Mesendoderm (in vitro differentiated cells): ENCODE data around the gene TRMT61A.

Source experiments
- DNase-seq: peaks from one replicate; pipeline ENCODE4 v3.0.0; 2013
- H2AK5ac ChIP-seq: 2 replicates; pipeline ENCODE4 v1.6.1; 2013; ENCODE audit warnings: low read length, inconsistent platforms
- H2BK120ac ChIP-seq: 2 replicates; pipeline ENCODE4 v1.6.1; 2013; ENCODE audit warnings: low read depth, mild to moderate bottlenecking, low read length, moderate library complexity, mixed read lengths
- H2BK15ac ChIP-seq: replicated peaks from 2 replicates; pipeline ENCODE4 v1.6.1; 2013; ENCODE audit warnings: low read depth, mild to moderate bottlenecking, moderate library complexity
- H2BK5ac ChIP-seq: 2 replicates; pipeline ENCODE4 v1.6.1; 2013; ENCODE audit warnings: low read length, inconsistent platforms
- H3K18ac ChIP-seq: 2 replicates; pipeline ENCODE4 v1.6.1; 2013; ENCODE audit warnings: mild to moderate bottlenecking, low read length, mixed read lengths
- H3K23ac ChIP-seq: one replicate; pipeline ENCODE4 v1.6.1; 2013; ENCODE audit warnings: low read length
- H3K27ac ChIP-seq: 2 replicates; pipeline ENCODE4 v1.5.1; 2013; ENCODE audit warnings: low read depth, mild to moderate bottlenecking, inconsistent platforms, low read length, moderate library complexity
- H3K27me3 ChIP-seq: 2 replicates; pipeline ENCODE4 v1.6.1; 2013; ENCODE audit warnings: low read length, control low read depth, mild to moderate bottlenecking, inconsistent platforms; ENCODE audit not compliant: insufficient read depth, poor library complexity
- H3K36me3 ChIP-seq: 2 replicates; pipeline ENCODE4 v1.6.1; 2013; ENCODE audit warnings: low read length, inconsistent platforms; ENCODE audit not compliant: control insufficient read depth, insufficient read depth
- H3K4ac ChIP-seq: one replicate; pipeline ENCODE4 v1.6.1; 2013; ENCODE audit warnings: low read depth, mild to moderate bottlenecking, low read length, moderate library complexity
- H3K4me1 ChIP-seq: 2 replicates; pipeline ENCODE4 v1.6.1; 2013; ENCODE audit warnings: low read depth, low read length, inconsistent platforms; ENCODE audit not compliant: control insufficient read depth
- H3K4me2 ChIP-seq: 2 replicates; pipeline ENCODE4 v1.6.1; 2013; ENCODE audit warnings: low read length
- H3K4me3 ChIP-seq: 2 replicates; pipeline ENCODE4 v1.5.1; 2013; ENCODE audit warnings: mild to moderate bottlenecking, low read length
- H3K56ac ChIP-seq: one replicate; pipeline ENCODE4 v1.6.1; 2013; ENCODE audit warnings: low read length
- H3K79me1 ChIP-seq: 2 replicates; pipeline ENCODE4 v1.6.1; 2013; ENCODE audit warnings: low read length, inconsistent platforms
- H3K79me2 ChIP-seq: 2 replicates; pipeline ENCODE4 v1.6.1; 2013; ENCODE audit warnings: mild to moderate bottlenecking, low read length; ENCODE audit not compliant: control insufficient read depth, insufficient read depth
- H3K9ac ChIP-seq: 2 replicates; pipeline ENCODE4 v1.6.1; 2013; ENCODE audit warnings: low read length, inconsistent platforms
- H4K5ac ChIP-seq: one replicate; pipeline ENCODE4 v1.6.1; 2013; ENCODE audit warnings: low read length
- H4K8ac ChIP-seq: one replicate; pipeline ENCODE4 v1.6.1; 2013; ENCODE audit warnings: low read depth, mild to moderate bottlenecking, control low read depth, low read length, moderate library complexity
- WGBS: extraction: QIAGEN DNeasy Blood & Tissue Kit; methylation state at CpG from one replicate; pipeline ENCODE4 v1.1.7; 2013; ENCODE audit warnings: low lambda C conversion rate, missing lambda C conversion rate; ENCODE audit not compliant: insufficient coverage; ENCODE audit errors: extremely low coverage; 5-methylcytosine and 5-hydroxymethylcytosine counted together

The TRMT61A gene

GRCh38 chr14:103543721-103544387 is 14.9 kb downstream of the TRMT61A start:
- no peak overlapping the region for H3K18ac ChIP-seq
- no peak for DNase-seq
- no peak overlapping the region for H3K4me3 ChIP-seq
- H3K4me2 ChIP-seq = no peak overlapping the region
- no peak overlapping the region for H4K8ac ChIP-seq
- H3K4me1 ChIP-seq = peaks cover 7% of the 10 kb centered on the region
- no peak overlapping the region for H3K23ac ChIP-seq
- H3K36me3 ChIP-seq = no peaks in the 10 kb centered on the region
- WGBS = no CpG with 5 or more reads among the region's 19 CpGs
- H2BK120ac ChIP-seq = no peak overlapping the region
- H3K79me1 ChIP-seq = no peaks in the 10 kb centered on the region
- H3K27ac ChIP-seq = no peak overlapping the region
- no peaks in the 10 kb centered on the region for H3K79me2 ChIP-seq
- no peak overlapping the region for H2BK5ac ChIP-seq
- peak overlapping the region; percentile 18 for H3K56ac ChIP-seq
- no peaks in the 10 kb centered on the region for H3K27me3 ChIP-seq
- no peak overlapping the region for H2AK5ac ChIP-seq
- no peak overlapping the region for H4K5ac ChIP-seq
- H3K9ac ChIP-seq = no peak overlapping the region
- H3K4ac ChIP-seq = no peak overlapping the region
- no peak overlapping the region for H2BK15ac ChIP-seq

GRCh38 chr14:103544388-103545218 is 15.6 kb downstream of the TRMT61A start:
- Histone ChIP-seq H2AK5ac (no peak overlapping the region), H3K79me1 (no peaks in the 10 kb centered on the region), H2BK15ac (no peak overlapping the region), H3K27me3 (no peaks in the 10 kb centered on the region), H4K8ac (no peak overlapping the region), H3K4ac (no peak overlapping the region), H3K79me2 (no peaks in the 10 kb centered on the region), H3K18ac (no peak overlapping the region), H4K5ac (no peak overlapping the region), H2BK5ac (no peak overlapping the region), H2BK120ac (no peak overlapping the region), H3K4me2 (no peak overlapping the region), H3K9ac (no peak overlapping the region), H3K23ac (no peak overlapping the region), H3K4me1 (peaks cover 7% of the 10 kb centered on the region), H3K27ac (no peak overlapping the region), H3K36me3 (no peaks in the 10 kb centered on the region), H3K4me3 (no peak overlapping the region), H3K56ac (no peak overlapping the region)
- DNase-seq = no peak
- WGBS = no CpG with 5 or more reads among the region's 35 CpGs

- H3K56ac ChIP-seq = no peak overlapping the region
- H4K5ac ChIP-seq = no peak overlapping the region
- no peak overlapping the region for H2BK15ac ChIP-seq
- H3K36me3 ChIP-seq = no peaks in the 10 kb centered on the region
- no peaks in the 10 kb centered on the region for H3K79me2 ChIP-seq
- no peaks in the 10 kb centered on the region for H3K27me3 ChIP-seq
- no peak overlapping the region for H3K4me2 ChIP-seq
- H2BK120ac ChIP-seq = no peak overlapping the region
- DNase-seq = no peak
- no peak overlapping the region for H3K18ac ChIP-seq
- H3K4me3 ChIP-seq = no peak overlapping the region
- H3K27ac ChIP-seq = no peak overlapping the region
- H2BK5ac ChIP-seq = no peak overlapping the region
- no peak overlapping the region for H3K9ac ChIP-seq
- peaks cover 7% of the 10 kb centered on the region for H3K4me1 ChIP-seq
- no CpG with 5 or more reads among the region's 29 CpGs for whole genome bisulfite sequencing
- no peak overlapping the region for H4K8ac ChIP-seq
- H2AK5ac ChIP-seq = no peak overlapping the region
- H3K4ac ChIP-seq = no peak overlapping the region
- H3K23ac ChIP-seq = no peak overlapping the region
- H3K79me1 ChIP-seq = no peaks in the 10 kb centered on the region
These were observed 16.4 kb downstream of the TRMT61A start for GRCh38 chr14:103545219-103545914.

GRCh38 chr14:103545915-103546651 is 17.1 kb downstream of the TRMT61A start:
- no peak overlapping the region for H2AK5ac ChIP-seq
- peaks cover 7% of the 10 kb centered on the region for H3K4me1 ChIP-seq
- H4K8ac ChIP-seq = no peak overlapping the region
- no peak overlapping the region for H3K23ac ChIP-seq
- no peaks in the 10 kb centered on the region for H3K27me3 ChIP-seq
- no peak overlapping the region for H3K4me3 ChIP-seq
- H3K18ac ChIP-seq = no peak overlapping the region
- H2BK5ac ChIP-seq = no peak overlapping the region
- H3K79me1 ChIP-seq = no peaks in the 10 kb centered on the region
- no peak overlapping the region for H4K5ac ChIP-seq
- H3K9ac ChIP-seq = no peak overlapping the region
- no peak overlapping the region for H3K27ac ChIP-seq
- no peak overlapping the region for H3K4me2 ChIP-seq
- H2BK120ac ChIP-seq = no peak overlapping the region
- H2BK15ac ChIP-seq = no peak overlapping the region
- H3K4ac ChIP-seq = no peak overlapping the region
- no peak overlapping the region for H3K56ac ChIP-seq
- DNase-seq = no peak
- WGBS = no CpG with 5 or more reads among the region's 27 CpGs
- no peaks in the 10 kb centered on the region for H3K36me3 ChIP-seq
- H3K79me2 ChIP-seq = no peaks in the 10 kb centered on the region

- no peak overlapping the region for H3K18ac ChIP-seq
- H3K36me3 ChIP-seq = no peaks in the 10 kb centered on the region
- H4K5ac ChIP-seq = no peak overlapping the region
- H3K79me1 ChIP-seq = no peaks in the 10 kb centered on the region
- no peak overlapping the region for H3K27ac ChIP-seq
- no peak overlapping the region for H3K4me3 ChIP-seq
- no peak overlapping the region for H2AK5ac ChIP-seq
- H3K79me2 ChIP-seq = no peaks in the 10 kb centered on the region
- WGBS = no CpG with 5 or more reads among the region's 21 CpGs
- no peak overlapping the region for H2BK5ac ChIP-seq
- H3K4ac ChIP-seq = no peak overlapping the region
- no peak overlapping the region for H2BK120ac ChIP-seq
- H3K4me2 ChIP-seq = no peak overlapping the region
- no peak overlapping the region for H3K23ac ChIP-seq
- H4K8ac ChIP-seq = no peak overlapping the region
- DNase-seq = peak; percentile 70
- H3K56ac ChIP-seq = no peak overlapping the region
- H3K9ac ChIP-seq = no peak overlapping the region
- peaks cover 7% of the 10 kb centered on the region for H3K4me1 ChIP-seq
- H2BK15ac ChIP-seq = no peak overlapping the region
- no peaks in the 10 kb centered on the region for H3K27me3 ChIP-seq
These were observed 17.9 kb downstream of the TRMT61A start for GRCh38 chr14:103546652-103547454.
